Ovary (tissue), 10 donors: ENCODE results near the gene EFNA5. TPM values are rescaled to one million over a fixed set of nuclear protein-coding genes. Genes with fewer than 3 reads are reported as not detected.

Experiments used
- DNase-seq, 5 donors: peaks; one replicate each; pipeline ENCODE4 v3.0.0-alpha.2; 2019 to 2020
- H3K27ac ChIP-seq, 2 donors: fragments of 200-600 bp; one replicate each; pipeline versions ENCODE4 v1.5.1 to v1.8.0; 2019 to 2022
- H3K27me3 ChIP-seq: fragments of 200-600 bp; one replicate; pipeline ENCODE4 v1.8.0; 2022
- H3K36me3 ChIP-seq: fragments of 200-600 bp; sonication (generic); one replicate; pipeline ENCODE4 v1.5.1; 2019
- H3K4me1 ChIP-seq: one replicate; pipeline ENCODE4 v1.8.1; 2013; ENCODE audit warnings: mild to moderate bottlenecking, moderate library complexity; ENCODE audit not compliant: insufficient read depth
- H3K4me3 ChIP-seq: fragments of 200-600 bp; sonication (generic); one replicate; pipeline ENCODE4 v1.5.1; 2017
- H3K9me3 ChIP-seq, 2 donors: fragments of 200-600 bp in 1 of 2; sonication (generic) in 1 of 2; one replicate each; pipeline versions ENCODE4 v1.5.1 to v1.8.1; 2013 to 2019; ENCODE audit warnings: mild to moderate bottlenecking in 1 of 2, moderate library complexity in 1 of 2
- CTCF ChIP-seq, 3 donors: fragments of 450-650 bp in 2 of 3; fragments of 200-600 bp in 1 of 3; IDR thresholded peaks; one replicate each; pipeline versions ENCODE4 v1.5.1 to v1.8.0; 2016 to 2022; ENCODE audit warnings: antibody characterized with exemption in 3 of 3, mild to moderate bottlenecking in 1 of 3
- EP300 ChIP-seq: sonication (generic); formaldehyde crosslinking; IDR thresholded peaks from one replicate; pipeline ENCODE4 v1.6.1; 2017; ENCODE audit warnings: antibody characterized with exemption
- POLR2A ChIP-seq: fragments of 450-650 bp; IDR thresholded peaks from one replicate; pipeline ENCODE4 v1.6.1; 2017; ENCODE audit warnings: antibody characterized with exemption, mild to moderate bottlenecking, moderate library complexity
- WGBS, 3 donors: extraction: QIAGEN DNeasy Blood & Tissue Kit in 1 of 3; methylation state at CpG; one replicate each; pipeline versions ENCODE4 v1.1.5 to v1.1.7; 2013 to 2017; 5-methylcytosine and 5-hydroxymethylcytosine counted together
- intact Hi-C, 4 donors: fragments of 100-400 bp; cut with DNase I; formaldehyde crosslinking; loops; one replicate each; pipeline versions ENCODE4 v1.11.0 to v1.15.1; 2022 to 2023
- long read RNA-seq, 3 donors: library from polyadenylated mRNA in 2 of 3; unstranded in 2 of 3; transcript quantifications; one replicate each; pipeline ENCODE4 v2.0.0 and lab custom pipeline, GENCODE V29; 2021 to 2026
- polyA plus RNA-seq, 2 donors: library from polyadenylated mRNA; stranded (reverse); fragments of 200-250 nt in 1 of 2; fragments of 350-450 nt in 1 of 2; fragmentation: Illumina TruSeq in 1 of 2; extraction: RNeasy Lipid Tissue Mini Kit (QIAGEN cat#74804) in 1 of 2; gene quantifications; one replicate each; pipeline ENCODE4 v1.2.3, GENCODE V29; 2013 to 2014
- total RNA-seq, 7 donors: library from RNA; depleted of rRNA in 2 of 7; stranded (reverse); fragments of >200 nt in 2 of 7; fragmentation: NEBNext Ultra II Directional in 3 of 7; extraction: Animal tissue kit (Norgen Biotek cat#: 25700) in 3 of 7; gene quantifications; one replicate each; pipeline versions ENCODE4 v1.1.0 to v1.2.4, GENCODE V29; 2016 to 2023
- donor health status: DM: no; HTN: no; CAD: no; lungs with moderate emphysema.
- donor health status: DM: no; HTN: no; CAD: no.
- donor health status: Bipolar disorder and iron deficiency.
- donor health status: DM: yes; HTN: yes; CAD: no.
- donor health status: DM: no; HTN: no; CAD: no.
- donor health status: DM: yes; HTN: yes; CAD: no.

EFNA5 gene
- total RNA-seq: 10 to 100 TPM in 4 of 7 donors, 1 to 10 TPM in 3; 1.5 to 20.6 (median 11.5) TPM
- polyA plus RNA-seq: 1 to 10 TPM; 2.1 to 4.1 TPM
- long read RNA-seq, donor 1, partial matches to known transcripts: 0 of 11 reads
- long read RNA-seq, donor 1, other reads (novel, unspliced or antisense): 11 of 11 reads
- long read RNA-seq, donor 2, full-length matches to known transcripts: 1 of 1 reads
- long read RNA-seq, donor 2, partial matches to known transcripts: 0 of 1 reads
- long read RNA-seq, donor 2, other reads (novel, unspliced or antisense): 0 of 1 reads
- long read RNA-seq, donor 3, partial matches to known transcripts: 0 of 3 reads
- long read RNA-seq, donor 3, other reads (novel, unspliced or antisense): 3 of 3 reads

GRCh38 chr5:107670932-107671741 is at the start of gene EFNA5:
TSS of gene EFNA5 (minus strand) at chr5:107670937.
- Histone ChIP-seq H3K4me3 (peak within 1 kb of the TSS; percentile 46), H3K9me3 (no peaks in the 10 kb centered on the region), H3K4me1 (no peaks in the 10 kb centered on the region), H3K27me3 (no peaks in the 10 kb centered on the region), H3K36me3 (no peaks in the 10 kb centered on the region), H3K27ac (peak within 1 kb of the TSS in 1 of 2 donors; percentile 47)
- no peak for TF ChIP-seq POLR2A
- no peak for TF ChIP-seq CTCF (IDR thresholded peaks at IDR 0.05)
- TF ChIP-seq EP300: no peak
- intact Hi-C loops: loop anchor here in 1 of 4 donors (10.0 kb wide), 1 partner anchor 746 kb away; no protein-coding TSS in a partner anchor
- DNase-seq: peak; percentile 20 to 49 (median 27)
- 0 to 1% (median 1%) methylated on average over 45 to 84 of the region's 84 CpGs for WGBS, 3 donors

- TF ChIP-seq CTCF (IDR thresholded peaks at IDR 0.05) (no peak), EP300 (no peak), POLR2A (no peak)
- Histone ChIP-seq H3K9me3 (no peaks in the 10 kb centered on the region), H3K27ac (no peak overlapping the region), H3K27me3 (no peaks in the 10 kb centered on the region), H3K4me1 (no peaks in the 10 kb centered on the region), H3K36me3 (no peaks in the 10 kb centered on the region), H3K4me3 (no peak overlapping the region)
- 88 to 91% (median 89%) methylated on average over 6 of the region's 6 CpGs for WGBS, 3 donors
- no peak for DNase-seq
- intact Hi-C loops: no loop called here
These were observed 48.4 kb upstream of the EFNA5 start for GRCh38 chr5:107719034-107719606.

GRCh38 chr5:107717816-107718215 is 47.1 kb upstream of the EFNA5 start:
- DNase-seq: no peak
- TF ChIP-seq POLR2A (no peak), CTCF (IDR thresholded peaks at IDR 0.05) (no peak), EP300 (no peak)
- intact Hi-C loops: no loop called here
- WGBS, 3 donors: 74 to 89% (median 87%) methylated on average over 1 of the region's 1 CpG
- Histone ChIP-seq H3K36me3 (no peaks in the 10 kb centered on the region), H3K9me3 (no peaks in the 10 kb centered on the region), H3K27me3 (no peaks in the 10 kb centered on the region), H3K4me3 (no peak overlapping the region), H3K27ac (no peak overlapping the region), H3K4me1 (no peaks in the 10 kb centered on the region)

GRCh38 chr5:107713228-107713627 is 42.5 kb upstream of the EFNA5 start:
- no peaks in the 10 kb centered on the region for H3K36me3 ChIP-seq
- WGBS, 3 donors: 72 to 80% (median 73%) methylated on average over 5 of the region's 5 CpGs
- no peaks in the 10 kb centered on the region for H3K9me3 ChIP-seq
- no peak for DNase-seq
- no peak overlapping the region for H3K27ac ChIP-seq
- intact Hi-C loops: no loop called here
- H3K4me1 ChIP-seq: no peaks in the 10 kb centered on the region
- no peak overlapping the region for H3K4me3 ChIP-seq
- H3K27me3 ChIP-seq: no peaks in the 10 kb centered on the region
- TF ChIP-seq EP300: no peak
- TF ChIP-seq CTCF (IDR thresholded peaks at IDR 0.05): no peak
- TF ChIP-seq POLR2A: no peak
